Purkinje cell (primary cell): ENCODE results near the gene DPYSL5. TPM values are rescaled to one million over a fixed set of nuclear protein-coding genes. Genes with fewer than 3 reads are reported as not detected.

ENCODE experiments used
- polyA plus RNA-seq: library from polyadenylated mRNA; unstranded; fragments of >200 nt; fragmentation: Nextera tagmentation; gene quantifications from 2 replicates; pipeline ENCODE4 v1.2.1, GENCODE V29; 2014

The DPYSL5 gene, protein sequence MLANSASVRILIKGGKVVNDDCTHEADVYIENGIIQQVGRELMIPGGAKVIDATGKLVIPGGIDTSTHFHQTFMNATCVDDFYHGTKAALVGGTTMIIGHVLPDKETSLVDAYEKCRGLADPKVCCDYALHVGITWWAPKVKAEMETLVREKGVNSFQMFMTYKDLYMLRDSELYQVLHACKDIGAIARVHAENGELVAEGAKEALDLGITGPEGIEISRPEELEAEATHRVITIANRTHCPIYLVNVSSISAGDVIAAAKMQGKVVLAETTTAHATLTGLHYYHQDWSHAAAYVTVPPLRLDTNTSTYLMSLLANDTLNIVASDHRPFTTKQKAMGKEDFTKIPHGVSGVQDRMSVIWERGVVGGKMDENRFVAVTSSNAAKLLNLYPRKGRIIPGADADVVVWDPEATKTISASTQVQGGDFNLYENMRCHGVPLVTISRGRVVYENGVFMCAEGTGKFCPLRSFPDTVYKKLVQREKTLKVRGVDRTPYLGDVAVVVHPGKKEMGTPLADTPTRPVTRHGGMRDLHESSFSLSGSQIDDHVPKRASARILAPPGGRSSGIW
- polyA plus RNA-seq, result 10.1 and 11.6 TPM in 2 replicates

DNA sequence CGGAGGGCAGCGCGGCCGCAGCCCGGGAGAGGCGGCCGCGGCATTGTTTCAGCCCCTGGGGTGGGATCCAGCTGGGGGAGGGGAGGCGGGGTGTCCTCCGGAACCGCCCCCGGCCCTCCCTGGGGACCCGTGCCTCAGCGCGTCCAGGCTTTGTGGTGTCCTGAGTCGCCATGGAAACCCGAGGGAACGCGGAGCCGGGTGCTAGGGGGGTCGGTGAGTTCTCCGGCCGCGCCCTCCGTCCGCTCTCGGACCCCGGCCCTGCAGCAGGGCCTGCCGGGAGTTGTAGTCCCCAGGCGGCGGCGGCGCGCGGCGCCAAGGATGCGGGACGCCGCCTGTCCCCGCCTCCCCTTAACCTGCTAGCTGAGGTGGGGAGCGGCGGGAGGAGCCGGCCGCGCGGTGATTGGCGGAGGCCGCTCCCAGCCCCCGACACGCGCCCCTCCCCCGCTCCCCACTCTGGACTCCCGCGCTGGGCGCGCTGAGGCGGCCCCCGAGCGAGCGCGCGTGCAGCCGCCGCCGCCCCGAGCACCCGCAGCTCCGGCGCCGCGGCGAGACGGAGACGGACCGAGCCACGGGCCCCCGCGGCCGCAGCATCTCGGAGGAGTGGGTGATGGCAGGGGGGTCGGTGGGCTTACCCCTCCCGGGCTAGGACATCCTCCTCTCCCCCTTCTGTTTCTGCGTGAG lies at the start of gene DPYSL5:
DPYSL5 (plus strand) TSS at position 478 of the 681 bp plus-strand sequence. CDS start 50,368 bp downstream, outside the sequence.

DNA sequence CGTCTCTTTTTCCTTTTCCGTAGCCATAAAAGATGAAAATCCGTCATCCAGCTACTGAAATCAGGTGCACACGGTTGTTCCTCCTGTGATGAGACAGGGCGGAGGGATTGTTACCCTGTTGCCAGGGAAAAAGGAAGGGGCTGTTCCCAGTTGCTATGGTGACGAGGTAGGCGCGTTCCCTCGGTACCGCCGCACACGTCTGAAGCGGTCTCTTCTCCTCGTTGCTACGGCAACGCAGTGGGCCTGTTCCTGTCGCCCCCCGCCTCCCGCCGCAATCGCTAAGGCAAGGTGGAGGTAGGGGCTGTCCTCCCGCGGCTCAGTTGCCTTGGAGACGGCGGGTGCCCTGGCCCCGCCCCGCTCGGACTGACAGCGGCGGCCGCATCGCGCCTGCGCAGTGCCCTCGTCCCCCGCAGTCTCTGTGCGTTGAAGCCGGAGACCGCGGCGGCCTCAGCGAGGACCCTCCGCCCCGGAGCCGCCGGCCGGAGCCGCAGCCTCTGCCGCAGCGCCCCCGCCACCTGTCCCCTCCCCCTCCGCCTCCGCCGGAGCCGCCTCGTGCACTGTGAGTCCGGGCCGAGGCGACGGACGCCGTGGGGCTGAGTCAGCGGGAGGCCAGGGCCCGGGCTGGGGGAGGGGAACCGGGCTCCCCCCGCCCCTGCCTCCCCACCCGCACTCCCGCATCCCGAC lies 122.5 kb downstream of the DPYSL5 start, which contains the start of gene MAPRE3:
MAPRE3 (plus strand) TSS at position 394 of the 684 bp plus-strand sequence. CDS start 51,582 bp downstream, outside the sequence.

Other genes with a start within 250 kb of the DPYSL5 start
- gene CIB4, start 206.8 kb upstream of the DPYSL5 start, polyA plus RNA-seq, result not detected in 2 replicates
- 0.16 and 0.39 TPM in 2 replicates for gene KCNK3, start 155.4 kb upstream of the DPYSL5 start, polyA plus RNA-seq
- gene SLC35F6, start 83.8 kb upstream of the DPYSL5 start, polyA plus RNA-seq, result 4.5 and 5.6 TPM in 2 replicates
- 0.66 TPM in 1 of 2 replicates, not detected in the other for gene CENPA, start 62.1 kb upstream of the DPYSL5 start, polyA plus RNA-seq
- 17.4 and 20.0 TPM in 2 replicates for gene MAPRE3, start 122.5 kb downstream of the DPYSL5 start, polyA plus RNA-seq
- 11.2 and 12.8 TPM in 2 replicates for gene TMEM214, start 184.8 kb downstream of the DPYSL5 start, polyA plus RNA-seq
- 2.1 and 2.3 TPM in 2 replicates for gene AGBL5, start 203.5 kb downstream of the DPYSL5 start, polyA plus RNA-seq
- gene OST4, start 223.5 kb downstream of the DPYSL5 start, polyA plus RNA-seq, result 651 and 832 TPM in 2 replicates
- not detected in 2 replicates for gene EMILIN1, start 230.5 kb downstream of the DPYSL5 start, polyA plus RNA-seq
- 0.28 and 1.3 TPM in 2 replicates for gene KHK, start 238.6 kb downstream of the DPYSL5 start, polyA plus RNA-seq